Raji (cell line): ENCODE measurements around the gene LRBA.

Experiments used
- POLR2A ChIP-seq: IDR thresholded peaks from 2 replicates; pipeline ENCODE4 v1.6.1; 2011; ENCODE audit warnings: low read depth, low read length, control low read depth; ENCODE audit not compliant: insufficient read depth

Gene LRBA

DNA sequence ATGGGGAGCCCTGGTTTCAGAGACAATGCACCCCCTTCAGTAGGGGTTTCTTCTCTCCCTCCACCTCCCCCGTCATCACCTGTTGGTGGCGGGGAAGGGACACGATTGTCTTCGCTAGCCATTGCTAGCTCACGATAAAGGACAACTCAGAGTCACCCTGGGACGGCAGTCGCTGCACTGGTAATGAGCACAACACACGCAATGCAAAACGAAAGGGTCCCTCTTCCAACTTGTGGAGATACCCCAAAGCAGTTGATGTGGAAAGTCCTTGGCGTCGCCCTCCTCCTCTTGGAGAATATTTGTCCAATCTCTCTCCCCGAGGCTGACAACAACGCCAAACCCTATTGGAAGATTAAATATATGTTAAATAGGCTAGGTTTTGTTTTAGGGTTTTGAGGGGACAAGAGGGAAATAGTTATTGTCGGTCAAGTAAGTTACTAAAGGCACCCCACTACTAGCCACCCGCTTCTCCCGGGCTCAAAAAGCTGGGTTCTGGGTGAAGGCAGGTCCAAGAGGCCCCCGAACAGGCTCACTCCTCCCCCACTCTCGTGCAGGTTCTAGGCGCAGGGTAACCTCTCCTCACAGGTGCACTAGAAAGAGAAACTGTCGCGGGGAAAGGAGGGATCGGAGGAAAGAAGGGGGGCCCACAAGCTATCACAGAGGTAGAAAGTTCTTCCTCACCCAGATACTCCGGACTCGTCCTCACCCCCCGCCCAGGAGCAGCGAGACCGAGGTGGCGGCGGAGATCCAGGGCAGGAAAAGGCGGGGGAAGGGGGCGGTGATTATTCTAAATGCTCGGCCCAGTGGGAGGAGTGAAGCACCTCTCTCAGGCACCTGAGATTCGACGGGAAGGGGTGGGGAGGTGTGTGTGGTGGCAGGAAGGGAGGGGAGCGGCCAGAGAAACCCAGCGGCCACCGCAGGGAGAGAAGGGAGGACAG, at the start of gene LRBA:
LRBA (minus strand) TSS at position 764 of the 938 bp plus-strand sequence; CDS start at position 122, 642 bp downstream.
- no peak for TF ChIP-seq POLR2A

DNA sequence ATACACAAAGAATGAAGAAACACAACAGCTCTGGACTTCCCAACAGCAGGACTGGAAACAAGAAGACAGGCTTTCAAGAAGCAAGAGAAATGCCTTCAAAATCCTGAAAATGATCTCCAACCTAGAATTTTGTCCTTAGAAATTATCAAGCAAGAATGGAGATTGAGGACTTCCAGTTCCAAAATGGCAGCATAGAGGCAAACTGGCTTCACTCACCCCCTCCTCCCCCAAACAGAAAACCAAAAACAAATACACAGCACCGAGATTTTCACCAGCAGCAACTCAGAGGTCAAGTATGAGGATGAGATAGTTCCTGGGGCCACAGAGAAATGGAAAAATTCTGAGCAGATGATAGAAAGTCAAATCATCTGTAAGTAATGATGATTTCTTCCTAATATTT, 40.5 kb upstream of the LRBA start:
- no peak for TF ChIP-seq POLR2A

GRCh38 chr4:151052785-151053184, 37.7 kb upstream of the LRBA start:
- no peak for TF ChIP-seq POLR2A

DNA sequence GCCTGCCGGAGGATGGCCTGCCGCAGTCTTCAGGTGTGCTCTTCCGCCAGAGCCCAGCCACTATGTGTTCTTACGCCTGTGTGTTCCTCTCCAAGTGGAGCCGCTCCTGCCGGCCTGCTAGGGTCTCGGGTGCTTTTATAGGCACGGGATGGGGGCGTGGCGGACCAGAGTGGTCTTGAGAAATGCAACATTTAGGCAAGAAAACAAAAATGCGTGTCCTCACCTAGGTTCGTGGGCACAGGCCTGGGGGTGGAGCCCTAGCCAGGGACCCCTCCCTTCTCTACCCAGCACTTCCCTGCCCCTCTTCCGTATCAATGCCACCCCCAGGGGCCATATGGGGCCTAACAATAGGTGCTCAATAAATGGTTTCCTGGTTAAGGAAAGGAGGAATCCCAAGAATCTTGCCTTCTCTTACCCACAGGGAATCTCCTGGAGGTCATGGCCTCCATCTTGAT, 34.4 kb upstream of the LRBA start:
- no peak for TF ChIP-seq POLR2A

- TF ChIP-seq POLR2A, result no peak
Observed at GRCh38 chr4:151048913-151049312, 33.8 kb upstream of the LRBA start.

- no peak for TF ChIP-seq POLR2A
Observed at GRCh38 chr4:151046609-151047008, 31.5 kb upstream of the LRBA start.

DNA sequence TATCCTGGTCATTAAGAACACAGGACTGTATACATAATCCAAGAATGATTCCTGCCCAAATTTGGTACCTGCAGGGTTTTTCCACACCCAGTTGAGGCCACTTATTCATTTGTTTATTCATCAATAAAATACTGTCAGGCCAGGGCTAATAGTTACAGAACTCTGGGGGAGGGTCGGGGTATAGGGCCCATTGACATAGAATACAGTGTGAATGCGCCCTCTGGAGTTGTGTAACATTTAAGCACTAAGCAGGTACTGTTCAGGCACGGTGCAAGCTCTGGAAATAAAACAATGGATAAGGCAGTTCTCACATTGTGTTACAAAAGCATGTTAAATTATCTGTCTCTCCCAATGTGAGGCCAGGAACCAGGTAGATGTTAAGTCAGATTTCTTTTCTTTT, 30.8 kb upstream of the LRBA start:
- TF ChIP-seq POLR2A, result no peak

DNA sequence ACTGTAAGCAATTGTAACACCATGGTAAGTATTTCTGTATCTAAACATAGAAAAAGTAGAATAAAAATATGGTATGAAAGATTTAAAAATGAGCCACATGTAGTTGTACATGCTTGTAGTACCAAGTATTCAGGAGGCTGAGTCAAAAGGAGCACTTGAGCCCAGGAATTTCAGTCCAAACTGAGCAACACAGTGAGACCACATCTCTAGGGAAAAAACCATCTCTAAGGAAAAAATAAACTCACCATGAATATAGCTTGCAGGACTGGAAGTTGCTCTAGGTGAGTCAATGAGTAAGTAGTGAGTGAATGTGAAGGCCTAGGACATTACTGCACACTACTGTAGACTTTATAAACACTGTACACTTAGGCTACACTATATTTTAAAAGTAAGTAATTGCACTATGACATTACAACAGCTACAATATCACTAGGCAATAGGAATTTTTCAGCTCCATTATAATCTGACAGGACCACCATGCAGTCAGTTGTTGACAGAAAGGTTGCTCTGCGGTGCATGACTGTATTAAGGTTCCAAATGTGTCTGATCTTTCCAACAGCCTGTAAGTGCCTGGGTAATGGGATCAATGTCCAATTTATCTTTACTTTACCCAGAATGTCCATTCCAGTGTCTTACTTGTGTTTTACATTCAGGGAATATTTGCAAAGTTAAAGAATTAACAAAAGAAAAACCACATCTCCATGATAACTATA, 28.9 kb upstream of the LRBA start:
- TF ChIP-seq POLR2A, result no peak

DNA sequence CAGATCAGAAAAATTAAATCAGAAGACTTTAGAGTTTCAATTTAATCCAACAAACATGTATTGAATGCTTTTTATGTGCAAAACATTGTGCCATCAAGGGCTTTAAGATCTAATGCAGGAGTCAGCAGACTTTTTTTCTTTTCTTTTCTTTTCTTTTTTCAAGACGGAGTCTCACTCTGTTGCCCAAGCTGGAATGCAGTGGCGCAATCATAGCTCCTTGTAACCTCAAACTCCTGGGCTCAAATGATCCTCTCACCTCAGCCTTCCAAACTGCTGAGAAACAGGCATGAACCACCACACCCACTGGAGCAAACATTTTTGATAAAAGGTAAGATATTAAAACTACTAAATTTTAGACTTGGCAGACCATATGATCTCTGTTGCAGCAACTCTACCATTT, 24.6 kb upstream of the LRBA start:
- TF ChIP-seq POLR2A, result no peak

DNA sequence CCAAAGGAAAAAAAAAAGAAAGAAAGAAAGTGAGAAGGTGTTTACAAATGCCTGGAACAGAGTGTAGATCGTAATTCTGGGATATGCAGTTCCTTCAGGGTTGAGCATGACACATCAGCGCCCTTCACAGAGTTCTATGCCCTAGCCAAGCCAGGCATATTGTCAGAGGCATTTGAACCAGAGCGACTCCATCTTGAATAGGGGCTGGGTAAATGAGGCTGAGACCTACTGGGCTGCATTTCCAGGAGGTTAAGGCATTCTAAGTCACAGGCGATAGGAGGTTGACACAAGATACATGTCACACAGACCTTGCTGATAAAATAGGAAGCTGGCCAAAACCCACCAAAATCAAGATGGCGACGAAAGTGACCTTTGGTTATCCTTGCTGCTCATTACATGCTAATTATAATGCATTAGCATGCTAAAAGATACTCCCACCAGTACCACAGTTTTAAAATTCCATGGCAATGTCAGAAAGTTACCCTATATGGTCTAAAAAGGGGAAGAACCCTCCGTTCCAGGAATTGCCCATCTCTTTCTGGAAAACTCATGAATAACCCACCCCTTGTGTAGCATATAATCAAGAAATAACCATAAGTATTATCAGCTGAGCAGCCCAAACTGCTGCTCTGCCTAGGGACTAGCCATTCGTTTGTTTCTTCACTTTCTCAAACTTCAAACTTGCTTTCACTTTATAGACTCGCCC, 23.5 kb upstream of the LRBA start:
- TF ChIP-seq POLR2A, result no peak

- no peak for TF ChIP-seq POLR2A
Observed at GRCh38 chr4:151035911-151036310, 20.8 kb upstream of the LRBA start.

DNA sequence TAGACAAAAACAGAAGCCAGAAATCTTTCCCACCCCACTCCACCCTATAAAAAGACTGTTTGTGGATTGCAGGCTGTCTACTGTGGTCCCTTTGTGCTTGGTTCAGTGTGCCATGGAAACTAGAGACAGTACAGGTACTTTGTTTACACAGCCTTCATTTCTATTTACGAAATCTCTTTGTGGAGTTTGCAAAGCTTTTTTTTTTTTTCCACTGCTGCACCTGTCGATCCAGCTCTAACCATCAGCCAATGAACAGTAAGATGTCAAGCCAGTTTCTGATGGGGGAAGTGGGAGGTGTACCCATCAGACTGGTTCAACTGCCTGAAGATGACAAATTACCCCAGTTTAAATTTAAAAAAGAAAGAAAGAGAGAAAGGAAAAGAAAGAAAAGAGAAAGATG, 20.2 kb upstream of the LRBA start:
- TF ChIP-seq POLR2A, result no peak

DNA sequence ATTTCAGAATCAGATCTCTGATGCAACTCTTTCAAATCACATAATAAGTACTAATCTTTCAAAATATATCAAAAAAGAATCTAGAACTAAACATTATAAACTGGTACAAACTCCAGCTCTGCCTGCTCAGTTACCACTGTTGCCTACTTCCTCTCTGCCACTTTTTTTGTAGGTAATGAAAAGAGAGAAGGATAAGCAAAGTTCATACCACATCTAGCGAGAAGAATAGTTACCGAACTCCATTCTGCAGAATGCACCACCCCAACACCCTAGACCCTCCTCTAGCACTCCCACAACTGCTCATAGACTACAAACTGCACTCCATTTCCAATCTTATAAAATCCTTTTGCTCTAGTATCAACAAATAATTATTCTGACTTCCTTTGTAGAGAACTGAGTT, 19.7 kb upstream of the LRBA start:
- TF ChIP-seq POLR2A, result no peak

DNA sequence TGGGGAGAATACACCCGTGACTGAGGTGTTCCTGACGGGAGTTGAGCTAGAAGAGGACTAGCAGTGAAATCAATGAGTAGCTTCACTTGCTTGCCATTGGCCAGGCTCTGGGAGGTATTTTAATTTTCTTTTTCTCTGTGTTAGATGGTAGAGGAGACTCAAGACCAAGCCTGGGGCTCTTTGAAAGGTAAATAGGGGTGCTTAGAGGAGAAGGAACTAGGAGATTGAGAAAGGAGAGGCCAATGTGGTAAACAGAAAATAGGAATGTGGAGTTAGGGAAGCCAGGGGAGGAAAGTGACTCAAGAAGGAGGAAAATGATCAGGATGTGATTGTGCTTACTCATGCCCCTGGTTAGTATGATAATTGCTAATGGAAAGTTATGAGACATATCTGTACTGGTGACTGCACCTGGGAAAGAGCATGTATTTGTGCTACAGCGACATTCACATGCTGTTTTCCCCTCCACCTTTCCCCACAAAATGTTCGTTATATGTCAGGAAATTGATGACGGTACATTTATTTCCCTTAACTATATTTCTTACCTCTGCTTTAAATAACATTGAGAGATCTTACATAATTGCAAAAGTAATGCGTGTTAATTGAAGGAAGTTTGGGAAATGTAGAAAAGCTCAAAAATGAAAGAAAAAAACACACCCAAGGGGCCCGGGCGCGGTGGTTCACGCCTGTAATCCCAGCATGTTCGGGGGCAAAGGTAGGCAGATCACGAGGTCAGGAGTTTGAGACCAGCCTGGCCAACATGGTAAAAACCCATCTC, 16.9 kb upstream of the LRBA start:
- TF ChIP-seq POLR2A, result no peak

DNA sequence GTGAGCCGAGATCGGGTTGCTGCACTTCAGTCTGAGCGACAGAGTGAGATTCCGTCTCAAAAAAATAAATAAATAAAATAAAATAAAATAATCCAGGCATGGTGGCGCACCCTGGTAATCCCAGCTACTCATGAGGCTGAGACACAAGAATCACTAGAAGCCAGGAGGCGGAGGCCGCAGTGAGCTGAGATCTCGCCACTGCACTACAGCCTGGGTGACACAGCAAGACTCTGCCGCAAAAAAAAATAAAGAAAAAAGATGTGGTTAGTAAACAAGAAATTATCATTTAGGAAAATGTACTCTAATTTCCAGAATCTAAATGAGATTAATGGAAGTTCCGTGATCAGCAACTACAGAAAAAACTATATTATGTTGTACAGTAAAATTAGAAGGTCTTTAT, 14.5 kb upstream of the LRBA start:
- no peak for TF ChIP-seq POLR2A
